HT1080 (cell line): Measurements from ENCODE around the gene FIBCD1. TPM values are rescaled to one million over a fixed set of nuclear protein-coding genes. Genes with fewer than 3 reads are reported as not detected.
"Not testable (repeated sequence)": the region's sequence is repeated elsewhere in the genome, so short reads cannot be mapped to it uniquely, and the experiment has no call there.

Source experiments
- DNase-seq: peaks from one replicate; pipeline ENCODE4 v3.0.0-alpha.2; 2015; ENCODE audit warnings: low read depth
- total RNA-seq: library from RNA; depleted of rRNA; stranded (reverse); fragments of >200 nt; shearing (Covaris generic); gene quantifications from 2 replicates; pipeline ENCODE4 v1.2.3, GENCODE V29; 2014

Gene FIBCD1
- total RNA-seq, 1 experiment from 2014 or later = 11.6 TPM

GRCh38 chr9:130973686-130974281 is 34.7 kb upstream of the FIBCD1 start:
- DNase-seq = no peak

GRCh38 chr9:130972957-130973685 is 34.1 kb upstream of the FIBCD1 start:
- DNase-seq = no peak

GRCh38 chr9:130972277-130972956 is 33.4 kb upstream of the FIBCD1 start:
- no peak for DNase-seq

GRCh38 chr9:130971294-130971849 is 32.3 kb upstream of the FIBCD1 start:
- DNase-seq = no peak

GRCh38 chr9:130970855-130971254 is 31.8 kb upstream of the FIBCD1 start:
- no peak for DNase-seq

- no peak for DNase-seq
Observed at GRCh38 chr9:130970052-130970451, 31.0 kb upstream of the FIBCD1 start.

GRCh38 chr9:130965680-130966079 is 26.6 kb upstream of the FIBCD1 start:
- no peak for DNase-seq

GRCh38 chr9:130963916-130964315 is 24.9 kb upstream of the FIBCD1 start:
- no peak for DNase-seq

GRCh38 chr9:130963337-130963908 is 24.4 kb upstream of the FIBCD1 start:
- DNase-seq = no peak

GRCh38 chr9:130962418-130963316 is 23.6 kb upstream of the FIBCD1 start:
- DNase-seq = peak; percentile 97

- no peak for DNase-seq
Observed at GRCh38 chr9:130961511-130962300, 22.7 kb upstream of the FIBCD1 start.

- DNase-seq = no peak
Observed at GRCh38 chr9:130960522-130961378, 21.7 kb upstream of the FIBCD1 start.

- DNase-seq = no peak
Observed at GRCh38 chr9:130959809-130960334, 20.8 kb upstream of the FIBCD1 start.

GRCh38 chr9:130958564-130958963 is 19.5 kb upstream of the FIBCD1 start:
- DNase-seq = not testable (repeated sequence)

GRCh38 chr9:130957451-130958203 is 18.6 kb upstream of the FIBCD1 start:
- DNase-seq = no peak

GRCh38 chr9:130956636-130957450 is 17.8 kb upstream of the FIBCD1 start:
- DNase-seq = no peak
